Stimulated activated effector memory CD8-positive, alpha-beta T cell treated with anti-CD3 and anti-CD28 coated beads, Interleukin-12 subunit alpha, Interleukin-12 subunit beta, amount 100 ng/mL, for 72 hours (primary cell): ENCODE measurements around the gene DNAJC8.

Experiments used
- ATAC-seq: fragments of 150-1000 bp; cut with Tn5 transposase; 2 replicates; pipeline ENCODE4 v1.10.0; 2021
- DNase-seq, 2 donors: peaks; one replicate each; pipeline ENCODE4 v3.0.0; 2021 to 2022; ENCODE audit warnings: low spot score in 2 of 2
- H3K27ac Mint-ChIP-seq: one replicate; pipeline ENCODE4 v1.8.0; 2022; ENCODE audit warnings: mild to moderate bottlenecking, mixed read lengths
- H3K36me3 Mint-ChIP-seq: one replicate; pipeline ENCODE4 v1.8.0; 2022; ENCODE audit warnings: mild to moderate bottlenecking, mixed read lengths
- H3K4me1 Mint-ChIP-seq: one replicate; pipeline ENCODE4 v1.8.0; 2022; ENCODE audit warnings: mixed read lengths
- H3K4me3 Mint-ChIP-seq: one replicate; pipeline ENCODE4 v1.8.0; 2022; ENCODE audit warnings: mild to moderate bottlenecking, mixed read lengths
- H3K9me3 Mint-ChIP-seq: one replicate; pipeline ENCODE4 v1.8.0; 2022; ENCODE audit warnings: mixed read lengths

Gene DNAJC8

GRCh38 chr1:28197682-28198415 is 35.0 kb downstream of the DNAJC8 start:
- H3K4me3 Mint-ChIP-seq: no peak overlapping the region
- ATAC-seq (no peak), DNase-seq (no peak)
- peaks cover 60% of the 10 kb centered on the region for H3K36me3 Mint-ChIP-seq
- peak overlapping the region; percentile 88 for H3K27ac Mint-ChIP-seq
- H3K9me3 Mint-ChIP-seq: peaks cover 3% of the 10 kb centered on the region
- peaks cover 58% of the 10 kb centered on the region for H3K4me1 Mint-ChIP-seq

DNA sequence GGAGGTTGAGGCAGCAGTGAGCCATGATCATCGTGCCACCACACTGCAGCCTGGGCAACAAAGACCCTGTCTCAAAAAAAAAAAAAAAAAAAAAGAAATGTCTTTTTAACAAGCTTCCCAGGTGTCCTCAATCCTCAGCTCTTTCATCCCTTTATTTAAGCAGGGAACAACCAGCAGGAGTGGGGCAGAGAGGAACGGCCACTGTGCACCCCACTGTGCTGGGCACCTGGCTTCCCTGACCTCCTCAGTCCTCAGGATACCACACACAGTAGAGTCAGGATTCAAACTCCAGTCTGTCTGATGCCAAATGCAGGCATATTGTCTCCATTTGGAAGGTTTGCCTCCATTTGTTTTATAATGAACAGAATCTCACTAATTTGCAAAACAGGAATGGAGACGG is 36.5 kb downstream of the DNAJC8 start:
- Mint-ChIP-seq H3K36me3 (peaks cover 45% of the 10 kb centered on the region), H3K4me3 (no peak overlapping the region), H3K9me3 (peaks cover 3% of the 10 kb centered on the region), H3K27ac (no peak overlapping the region), H3K4me1 (peaks cover 60% of the 10 kb centered on the region)
- ATAC-seq: no peak
- DNase-seq: no peak

- H3K4me1 Mint-ChIP-seq: peaks cover 60% of the 10 kb centered on the region
- no peak for ATAC-seq
- DNase-seq: no peak
- no peak overlapping the region for H3K27ac Mint-ChIP-seq
- no peak overlapping the region for H3K4me3 Mint-ChIP-seq
- H3K9me3 Mint-ChIP-seq: peaks cover 3% of the 10 kb centered on the region
- H3K36me3 Mint-ChIP-seq: peaks cover 40% of the 10 kb centered on the region
Observed at GRCh38 chr1:28195780-28196179, 37.0 kb downstream of the DNAJC8 start.

GRCh38 chr1:28194326-28195035 is 38.3 kb downstream of the DNAJC8 start:
- peaks cover 27% of the 10 kb centered on the region for H3K36me3 Mint-ChIP-seq
- no peak for ATAC-seq
- peaks cover 3% of the 10 kb centered on the region for H3K9me3 Mint-ChIP-seq
- peak overlapping the region; percentile 0 for H3K27ac Mint-ChIP-seq
- H3K4me3 Mint-ChIP-seq: peak overlapping the region; percentile 16
- DNase-seq: no peak
- H3K4me1 Mint-ChIP-seq: peaks cover 52% of the 10 kb centered on the region

DNA sequence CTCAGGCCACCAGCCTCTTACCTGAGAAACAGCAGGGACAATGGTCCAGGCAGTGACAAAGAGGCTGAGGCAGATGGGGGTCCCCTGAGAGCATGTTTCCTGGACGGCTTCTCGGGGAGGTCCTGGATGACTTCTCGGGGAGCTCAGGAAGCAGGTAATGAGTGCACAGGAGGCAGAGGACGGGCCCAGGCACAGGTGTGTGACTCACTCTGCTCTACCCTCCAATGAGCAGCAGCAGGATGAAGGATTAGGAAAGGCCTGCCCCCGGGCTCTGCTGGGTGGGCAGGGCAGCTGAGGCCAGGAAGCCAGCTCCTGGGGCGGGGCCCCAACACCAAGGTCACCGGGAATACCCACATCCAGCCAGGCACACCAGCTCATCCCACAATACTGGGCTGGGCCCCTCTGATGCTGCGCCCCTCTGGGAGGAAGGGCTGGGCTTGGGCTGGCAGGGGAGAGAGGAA is 39.1 kb downstream of the DNAJC8 start:
- no peak for ATAC-seq
- Mint-ChIP-seq H3K9me3 (no peaks in the 10 kb centered on the region), H3K36me3 (peaks cover 19% of the 10 kb centered on the region), H3K27ac (peak overlapping the region; percentile 0), H3K4me1 (peaks cover 44% of the 10 kb centered on the region), H3K4me3 (no peak overlapping the region)
- no peak for DNase-seq

DNA sequence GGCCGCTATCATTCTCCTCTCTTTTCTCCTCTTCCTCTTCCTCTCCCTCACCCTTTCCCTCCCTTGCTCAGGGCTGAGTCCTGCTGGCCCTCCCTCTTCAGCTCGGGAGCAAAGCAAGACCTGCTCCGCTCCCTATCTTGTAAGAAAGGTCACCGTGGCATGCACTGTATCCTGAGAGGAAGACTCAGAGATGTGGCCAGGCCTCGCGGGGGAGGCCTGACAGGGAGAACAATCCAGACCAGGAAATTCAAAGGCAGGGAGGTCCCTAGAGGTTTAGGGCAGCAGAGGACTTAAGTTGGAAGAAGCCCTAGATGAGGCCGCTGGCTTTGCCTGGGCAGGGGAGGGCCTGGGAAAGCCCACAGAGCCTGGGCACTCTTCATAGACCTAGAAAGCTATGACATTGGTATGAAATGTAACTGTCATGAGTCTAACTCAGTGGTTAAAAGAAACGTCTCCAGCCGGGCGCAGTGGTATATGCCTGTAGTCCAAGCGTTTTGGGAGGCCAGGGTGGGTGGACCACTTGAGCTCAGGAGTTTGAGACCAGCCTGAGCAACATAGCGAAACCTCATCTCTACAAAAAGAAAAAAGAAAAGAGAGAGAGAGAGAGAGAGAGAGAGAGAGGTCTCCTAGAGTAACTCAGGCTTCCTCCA is 41.7 kb downstream of the DNAJC8 start:
- Mint-ChIP-seq H3K4me1 (peaks cover 22% of the 10 kb centered on the region), H3K36me3 (no peaks in the 10 kb centered on the region), H3K9me3 (no peaks in the 10 kb centered on the region), H3K27ac (no peak overlapping the region), H3K4me3 (no peak overlapping the region)
- ATAC-seq: no peak
- no peak for DNase-seq

- Mint-ChIP-seq H3K36me3 (no peaks in the 10 kb centered on the region), H3K27ac (no peak overlapping the region), H3K4me1 (peaks cover 22% of the 10 kb centered on the region), H3K4me3 (no peak overlapping the region), H3K9me3 (no peaks in the 10 kb centered on the region)
- DNase-seq (no peak), ATAC-seq (no peak)
Observed at GRCh38 chr1:28190337-28190979, 42.4 kb downstream of the DNAJC8 start.

GRCh38 chr1:28185071-28185470 is 47.8 kb downstream of the DNAJC8 start:
- H3K9me3 Mint-ChIP-seq: no peaks in the 10 kb centered on the region
- H3K27ac Mint-ChIP-seq: no peak overlapping the region
- H3K36me3 Mint-ChIP-seq: no peaks in the 10 kb centered on the region
- peaks cover 11% of the 10 kb centered on the region for H3K4me1 Mint-ChIP-seq
- no peak for DNase-seq
- ATAC-seq: no peak
- no peak overlapping the region for H3K4me3 Mint-ChIP-seq

DNA sequence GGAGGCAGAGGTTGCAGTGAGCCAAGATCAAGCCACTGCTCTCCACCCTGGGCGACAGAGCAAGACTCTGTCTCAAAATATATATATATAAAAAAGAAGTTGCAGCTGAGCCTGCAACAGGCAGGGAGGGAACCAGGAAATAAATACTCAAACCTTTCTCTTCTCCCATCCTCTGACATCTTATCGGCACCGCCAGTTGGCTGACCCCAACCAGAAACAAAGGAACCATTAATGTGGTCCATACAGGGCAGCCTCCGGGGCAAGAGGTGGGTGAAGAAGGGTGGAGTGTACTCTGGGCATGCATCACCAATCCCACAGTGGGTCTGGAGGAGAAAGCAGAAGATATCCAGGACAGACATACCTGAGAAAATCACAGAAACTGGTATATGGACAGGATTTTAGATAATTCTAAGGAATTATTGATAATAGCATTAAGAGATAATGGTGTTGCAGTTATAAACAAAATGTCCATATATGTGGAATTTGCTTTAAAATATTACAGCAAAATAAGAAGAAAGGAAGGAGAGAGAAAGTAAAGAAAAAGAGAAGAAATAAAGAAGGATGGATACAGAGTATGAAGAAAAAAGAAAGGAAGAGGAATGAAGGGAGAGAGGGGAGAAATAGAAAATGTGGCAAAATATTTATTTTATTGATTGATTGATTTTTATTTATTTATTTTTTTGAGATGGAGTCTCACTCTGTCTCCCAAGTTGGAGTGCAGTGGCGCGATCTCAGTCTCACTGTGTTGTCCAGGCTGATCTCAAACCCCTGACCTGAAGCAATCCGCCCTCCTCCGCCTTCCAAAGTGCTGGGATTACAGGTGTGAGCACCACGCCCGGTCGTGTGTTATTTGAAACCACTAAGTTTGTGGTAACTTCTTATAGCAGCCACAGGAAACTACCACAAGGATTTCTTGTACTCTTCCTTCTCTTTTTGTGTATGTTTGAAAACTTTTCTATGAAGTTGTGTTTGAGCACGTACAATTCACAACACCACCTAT is 52.2 kb downstream of the DNAJC8 start:
- H3K4me3 Mint-ChIP-seq: no peak overlapping the region
- peak overlapping the region; percentile 35 for H3K27ac Mint-ChIP-seq
- H3K9me3 Mint-ChIP-seq: no peaks in the 10 kb centered on the region
- H3K36me3 Mint-ChIP-seq: no peaks in the 10 kb centered on the region
- H3K4me1 Mint-ChIP-seq: peaks cover 28% of the 10 kb centered on the region
- ATAC-seq (no peak), DNase-seq (no peak)

- Mint-ChIP-seq H3K9me3 (no peaks in the 10 kb centered on the region), H3K36me3 (no peaks in the 10 kb centered on the region), H3K4me1 (peaks cover 31% of the 10 kb centered on the region), H3K4me3 (no peak overlapping the region), H3K27ac (no peak overlapping the region)
- ATAC-seq: no peak
- no peak for DNase-seq
Observed at GRCh38 chr1:28178690-28179485, 53.9 kb downstream of the DNAJC8 start.

DNA sequence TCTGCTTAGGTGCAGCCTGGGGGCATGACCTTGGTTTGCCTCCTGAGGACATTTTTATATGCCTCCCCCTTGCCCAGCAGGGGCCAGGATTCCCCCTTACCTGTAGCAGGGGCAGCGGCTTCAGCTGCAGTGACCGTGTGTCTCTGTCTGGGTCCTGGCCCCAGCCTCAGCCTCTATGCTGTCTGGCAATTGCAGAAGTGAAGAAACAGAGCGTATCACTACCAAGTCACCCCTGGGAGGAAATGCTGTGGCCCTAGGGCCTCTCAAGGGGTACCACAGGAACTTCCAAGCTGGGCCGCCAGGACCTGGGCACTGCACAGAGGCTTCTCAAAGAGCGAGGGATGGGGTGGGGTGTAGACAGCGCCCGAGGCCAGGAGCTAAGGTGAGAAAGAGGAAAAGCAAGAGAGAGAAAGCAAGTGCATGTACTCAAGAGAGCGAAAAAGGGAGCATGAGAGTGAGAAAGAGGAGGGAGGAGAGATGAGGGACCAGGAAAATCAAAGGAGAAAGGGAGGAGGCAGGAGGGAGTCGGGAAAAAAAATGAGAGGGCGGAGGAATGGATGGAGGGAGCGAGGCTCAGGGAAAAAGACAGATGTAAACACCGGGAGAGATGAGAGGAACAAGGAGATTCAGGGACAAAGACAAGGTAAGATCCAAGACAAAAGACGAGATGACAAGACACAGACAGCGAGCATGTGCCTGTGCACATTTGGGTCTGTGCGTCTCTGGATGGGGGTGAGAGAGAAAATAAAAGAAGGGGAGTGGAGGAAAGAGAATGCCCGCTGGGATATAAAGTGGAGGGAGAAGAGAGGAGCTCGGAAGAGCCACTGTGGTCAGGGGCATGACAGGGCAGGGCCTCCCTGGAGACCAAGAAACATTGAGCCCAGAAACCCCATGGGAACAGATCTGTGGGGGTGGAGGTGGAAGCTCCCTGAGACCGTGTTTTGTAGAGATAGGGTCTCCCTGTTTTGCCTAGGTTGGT is 56.0 kb downstream of the DNAJC8 start, which contains the start of gene PTAFR:
Gene PTAFR (minus strand): TSS at position 199 of the 979 bp plus-strand sequence. CDS start 25,669 bp downstream, outside the sequence.
- peaks cover 51% of the 10 kb centered on the region for H3K4me1 Mint-ChIP-seq
- no peak within 1 kb of the TSS for H3K27ac Mint-ChIP-seq
- H3K9me3 Mint-ChIP-seq: no peaks in the 10 kb centered on the region
- H3K36me3 Mint-ChIP-seq: no peaks in the 10 kb centered on the region
- no peak for ATAC-seq
- no peak within 1 kb of the TSS for H3K4me3 Mint-ChIP-seq
- no peak for DNase-seq

DNA sequence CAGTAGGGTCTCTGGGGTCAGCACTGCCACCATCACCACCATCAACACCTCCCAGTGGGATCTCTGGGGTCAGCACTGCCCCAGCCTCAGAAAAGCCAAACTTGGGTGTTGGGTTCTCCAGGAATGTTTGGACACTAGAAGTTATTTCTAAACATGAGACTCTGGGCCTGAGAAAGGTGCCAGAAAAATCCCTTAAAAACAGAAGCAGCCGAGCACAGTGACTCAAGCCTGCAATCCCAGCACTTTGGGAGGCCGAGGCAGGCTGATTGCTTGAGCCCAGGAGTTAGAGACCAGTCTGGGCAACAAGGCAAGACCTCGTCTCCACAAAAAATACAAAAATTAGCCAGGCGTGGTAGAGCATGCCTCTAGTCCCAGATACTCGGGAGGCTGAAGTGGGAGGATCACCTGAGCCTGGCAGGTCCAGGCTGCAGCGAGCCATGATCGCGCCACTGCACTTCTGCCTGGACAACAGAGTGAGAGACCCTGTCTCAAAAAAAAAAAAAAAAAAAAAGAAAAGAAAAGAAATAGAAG is 56.8 kb downstream of the DNAJC8 start:
- Mint-ChIP-seq H3K4me3 (no peak overlapping the region), H3K9me3 (no peaks in the 10 kb centered on the region), H3K27ac (no peak overlapping the region), H3K4me1 (peaks cover 55% of the 10 kb centered on the region), H3K36me3 (no peaks in the 10 kb centered on the region)
- DNase-seq (no peak), ATAC-seq (no peak)

DNA sequence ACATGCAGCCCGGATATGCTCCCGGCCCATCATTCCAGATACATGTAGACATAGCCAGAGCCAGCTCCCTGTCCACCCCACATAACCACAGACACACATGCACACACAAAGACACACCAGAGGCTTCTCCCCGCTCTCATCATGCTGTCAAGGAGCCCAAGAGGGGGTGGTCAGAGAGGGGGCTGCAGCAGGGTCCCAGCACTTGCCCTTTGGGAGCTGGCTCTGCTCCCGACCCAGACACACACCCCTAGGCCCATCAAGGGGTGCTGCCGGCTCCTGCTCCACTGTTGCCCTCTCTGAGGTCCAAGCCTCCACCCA is 58.9 kb downstream of the DNAJC8 start:
- peaks cover 6% of the 10 kb centered on the region for H3K36me3 Mint-ChIP-seq
- peaks cover 62% of the 10 kb centered on the region for H3K4me1 Mint-ChIP-seq
- no peak for ATAC-seq
- H3K9me3 Mint-ChIP-seq: no peaks in the 10 kb centered on the region
- H3K27ac Mint-ChIP-seq: no peak overlapping the region
- no peak for DNase-seq
- H3K4me3 Mint-ChIP-seq: peak overlapping the region; percentile 36
